IMR-90 (cell line): ENCODE results near the gene MAP7D1. TPM values are rescaled to one million over a fixed set of nuclear protein-coding genes. Genes with fewer than 3 reads are reported as not detected.
A peak's percentile ranks its signal among the peaks of the same experiment; 100 is the strongest.

Experiments
- ATAC-seq: fragments of 200-7000 bp; cut with Tn5 transposase; 2 replicates; pipeline ENCODE4 v1.9.1; 2020; ENCODE audit warnings: low read depth, mild to moderate bottlenecking, moderate library complexity
- BruUV-seq: library from RNA; stranded (reverse); fragments of 400-500 nt; replicated peaks from 2 replicates; lab custom pipeline; 2021; lab: Mats Ljungman, UMichigan
- CTCF ChIA-PET: fragments of 300-600 bp; formaldehyde crosslinking; extraction: SDS; loops from one replicate; lab custom pipeline; 2021; ENCODE audit warnings: antibody characterized with exemption; lab: Yijun Ruan, JAX
- POLR2A ChIA-PET: fragments of 300-600 bp; sonication (Branson Sonifier 250); formaldehyde crosslinking; loops from one replicate; lab custom pipeline; 2022; ENCODE audit warnings: antibody characterized with exemption; ENCODE audit not compliant: unreplicated experiment; lab: Charles Lee
- DNase-seq: peaks from one replicate; pipeline ENCODE4 v3.0.0; 2013
- H2AFZ ChIP-seq: replicated peaks from 2 replicates; pipeline ENCODE3; 2013; ENCODE audit warnings: low read length, mild to moderate bottlenecking; ENCODE audit not compliant: poor library complexity
- H2AK5ac ChIP-seq: 2 replicates; pipeline ENCODE4 v1.6.1; 2013; ENCODE audit warnings: low read depth, low read length, inconsistent platforms
- H2AK9ac ChIP-seq: replicated peaks from 2 replicates; pipeline ENCODE3; 2013; ENCODE audit warnings: mild to moderate bottlenecking, low read depth, low read length, moderate library complexity; ENCODE audit not compliant: poor library complexity
- H2BK120ac ChIP-seq: 2 replicates; pipeline ENCODE4 v1.6.1; 2013; ENCODE audit warnings: low read depth, low read length, inconsistent platforms
- H2BK15ac ChIP-seq: 3 replicates; pipeline ENCODE4 v1.6.1; 2013; ENCODE audit warnings: low read depth, low read length, inconsistent platforms
- H2BK20ac ChIP-seq: 2 replicates; pipeline ENCODE4 v1.6.1; 2013; ENCODE audit warnings: low read depth, mild to moderate bottlenecking, inconsistent platforms, low read length, moderate library complexity
- H2BK5ac ChIP-seq: 2 replicates; pipeline ENCODE4 v1.6.1; 2013; ENCODE audit warnings: mild to moderate bottlenecking, low read depth, low read length, inconsistent platforms; ENCODE audit not compliant: poor library complexity, severe bottlenecking
- H3K14ac ChIP-seq: replicated peaks from 2 replicates; pipeline ENCODE4 v1.6.1; 2013; ENCODE audit warnings: low read depth, low read length, inconsistent platforms
- H3K18ac ChIP-seq: 2 replicates; pipeline ENCODE4 v1.6.1; 2013; ENCODE audit warnings: low read depth, low read length, control low read depth
- H3K23ac ChIP-seq: 2 replicates; pipeline ENCODE4 v1.6.1; 2013; ENCODE audit warnings: low read depth, low read length, inconsistent platforms
- H3K27ac ChIP-seq: 2 replicates; pipeline ENCODE4 v1.5.1; 2013; ENCODE audit warnings: mild to moderate bottlenecking, control low read depth, low read length; ENCODE audit not compliant: insufficient read depth
- H3K27me3 ChIP-seq: 2 replicates; pipeline ENCODE4 v1.6.1; 2013; ENCODE audit warnings: low read length; ENCODE audit not compliant: control insufficient read depth, insufficient read depth
- H3K36me3 ChIP-seq: 2 replicates; pipeline ENCODE4 v1.6.1; 2013; ENCODE audit warnings: low read length, mixed read lengths; ENCODE audit not compliant: control insufficient read depth, insufficient read depth
- H3K4ac ChIP-seq: 2 replicates; pipeline ENCODE4 v1.6.1; 2013; ENCODE audit warnings: low read depth, low read length, inconsistent platforms
- H3K4me1 ChIP-seq: 2 replicates; pipeline ENCODE4 v1.6.1; 2013; ENCODE audit warnings: low read length, mixed read lengths; ENCODE audit not compliant: control insufficient read depth, insufficient read depth
- H3K4me2 ChIP-seq: 2 replicates; pipeline ENCODE4 v1.6.1; 2013; ENCODE audit warnings: low read depth, mild to moderate bottlenecking, control low read depth, low read length, moderate library complexity
- H3K4me3 ChIP-seq: 2 replicates; pipeline ENCODE4 v1.5.1; 2013; ENCODE audit warnings: low read depth, mild to moderate bottlenecking, control low read depth, low read length, moderate library complexity; ENCODE audit not compliant: insufficient read depth
- H3K56ac ChIP-seq: 2 replicates; pipeline ENCODE4 v1.6.1; 2013; ENCODE audit warnings: low read length, inconsistent platforms; ENCODE audit not compliant: insufficient read depth; ENCODE audit errors: extremely low read depth
- H3K79me1 ChIP-seq, 2 experiments: 2 replicates each; pipeline ENCODE4 v1.6.1; 2013; ENCODE audit warnings: low read length in 2 of 2, inconsistent platforms in 1 of 2, low read depth in 1 of 2
- H3K9ac ChIP-seq: 2 replicates; pipeline ENCODE4 v1.6.1; 2013; ENCODE audit warnings: low read depth, low read length, control low read depth
- H3K9me1 ChIP-seq: 2 replicates; pipeline ENCODE4 v1.6.1; 2013; ENCODE audit warnings: low read length, inconsistent platforms; ENCODE audit not compliant: insufficient read depth
- H3K9me3 ChIP-seq: 2 replicates; pipeline ENCODE4 v1.6.1; 2013; ENCODE audit warnings: low read length; ENCODE audit not compliant: control insufficient read depth, insufficient read depth
- H4K20me1 ChIP-seq: 2 replicates; pipeline ENCODE4 v1.6.1; 2013; ENCODE audit warnings: low read length, inconsistent platforms; ENCODE audit not compliant: insufficient read depth
- H4K5ac ChIP-seq: 2 replicates; pipeline ENCODE4 v1.6.1; 2013; ENCODE audit warnings: mild to moderate bottlenecking, low read depth, low read length, control low read depth
- H4K8ac ChIP-seq, 2 experiments: 2 replicates each; pipeline ENCODE4 v1.6.1; 2013; ENCODE audit warnings: low read depth in 2 of 2, low read length in 2 of 2, control low read depth in 1 of 2, inconsistent platforms in 1 of 2
- H4K91ac ChIP-seq: 2 replicates; pipeline ENCODE4 v1.6.1; 2013; ENCODE audit warnings: low read depth, low read length, inconsistent platforms; ENCODE audit not compliant: insufficient read depth
- CHD1 ChIP-seq: IDR thresholded peaks from 2 replicates; pipeline ENCODE4 v1.6.1; 2012; ENCODE audit warnings: low read depth, low read length, improper control_type of control experiment
- CTCF ChIP-seq: conservative IDR thresholded peaks from 2 replicates; pipeline ENCODE4 v1.5.1; 2012; ENCODE audit warnings: mild to moderate bottlenecking, low read depth, low read length, improper control_type of control experiment
- ELK1 ChIP-seq: fragments of 150-350 bp; IDR thresholded peaks from 2 replicates; pipeline ENCODE4 v1.6.1; 2016; ENCODE audit warnings: low read depth, mild to moderate bottlenecking, low read length, moderate library complexity, borderline replicate concordance
- MAFK ChIP-seq: IDR thresholded peaks from 2 replicates; pipeline ENCODE4 v1.6.1; 2012; ENCODE audit warnings: low read depth, low read length, improper control_type of control experiment
- NFE2L2 ChIP-seq: fragments of 150-350 bp; IDR thresholded peaks from 2 replicates; pipeline ENCODE4 v1.6.1; 2016; ENCODE audit warnings: low read depth, mild to moderate bottlenecking, low read length
- POLR2A ChIP-seq: IDR thresholded peaks from 2 replicates; pipeline ENCODE4 v1.6.1; 2012; ENCODE audit warnings: mild to moderate bottlenecking, low read depth, low read length
- RCOR1 ChIP-seq: IDR thresholded peaks from 2 replicates; pipeline ENCODE4 v1.6.1; 2012; ENCODE audit warnings: mild to moderate bottlenecking, low read length, improper control_type of control experiment; ENCODE audit not compliant: insufficient replicate concordance
- SMC3 ChIP-seq: fragments of 150-350 bp; IDR thresholded peaks from 2 replicates; pipeline ENCODE4 v1.6.1; 2016; ENCODE audit warnings: low read depth, mild to moderate bottlenecking, antibody characterized with exemption, low read length, moderate library complexity
- WGBS, 2 experiments: methylation state at CpG; one replicate each; pipeline versions ENCODE4 v1.1.5 to v1.1.7; 2013; ENCODE audit warnings: missing lambda C conversion rate in 2 of 2; ENCODE audit not compliant: insufficient read length in 1 of 2; ENCODE audit errors: extremely low coverage in 2 of 2; 5-methylcytosine and 5-hydroxymethylcytosine counted together
- dilution Hi-C: fragments of 300-500 bp; cut with HindIII; formaldehyde crosslinking; loops from one replicate; pipeline ENCODE4 v1.14.3; 2018; ENCODE audit warnings: low sequenced_read_pairs; ENCODE audit not compliant: unreplicated experiment
- in situ Hi-C: fragments of 300-500 bp; cut with MboI; formaldehyde crosslinking; loops from 3 replicates; pipeline ENCODE4 v1.14.3; 2019; ENCODE audit warnings: low sequenced_read_pairs, inconsistent platforms, mixed read lengths
- intact Hi-C: fragments of 100-400 bp; cut with micrococcal nuclease; formaldehyde crosslinking; loops from 2 replicates; pipeline ENCODE4 v1.10.0; 2022
- polyA plus RNA-seq, 3 experiments: library from polyadenylated mRNA; depleted of rRNA; stranded (reverse); fragments of >200 nt; gene quantifications; 2 replicates each; pipeline ENCODE4 v1.2.3, GENCODE V29; 2012; ENCODE audit warnings: low replicate concordance in 1 of 3
- total RNA-seq: library from RNA; depleted of rRNA; stranded (reverse); fragments of >200 nt; gene quantifications from 2 replicates; pipeline ENCODE4 v1.2.3, GENCODE V29; 2012

Gene MAP7D1
- total and polyA plus RNA-seq, 2 of the 4 experiments (the other 2 are of a cell fraction) = 32.3 to 81.9 TPM

- Histone ChIP-seq H2BK15ac (no peak overlapping the region), H4K8ac (peak overlapping the region in 1 of 2 experiments; percentile 67; a peak in 2 of 4 replicates), H3K9ac (no peak overlapping the region), H2AK5ac (no peak overlapping the region), H4K5ac (peak overlapping the region; percentile 12; the same call in 1 of the 2 replicates), H3K4me3 (no peak overlapping the region), H3K9me3 (no peaks in the 10 kb centered on the region), H3K18ac (no peak overlapping the region), H3K27me3 (no peaks in the 10 kb centered on the region), H4K91ac (no peak overlapping the region), H3K4me2 (no peak overlapping the region), H3K23ac (no peak overlapping the region), H2BK5ac (no peak overlapping the region), H3K36me3 (no peaks in the 10 kb centered on the region), H3K14ac (no peak overlapping the region), H3K4ac (no peak overlapping the region), H2BK120ac (no peak overlapping the region), H2AK9ac (no peak overlapping the region), H3K56ac (no peak overlapping the region), H3K9me1 (no peaks in the 10 kb centered on the region), H2AFZ (peak overlapping the region; percentile 29), H4K20me1 (no peaks in the 10 kb centered on the region), H3K79me1 (no peaks in the 10 kb centered on the region), H2BK20ac (no peak overlapping the region), H3K4me1 (no peaks in the 10 kb centered on the region), H3K27ac (no peak overlapping the region)
- dilution Hi-C loops = no loop called here
- no peak for TF ChIP-seq CHD1
- TF ChIP-seq CTCF = no peak
- no peak for TF ChIP-seq POLR2A
- TF ChIP-seq SMC3 = no peak
- no peak for TF ChIP-seq MAFK
- TF ChIP-seq RCOR1 = no peak
- no peak for TF ChIP-seq ELK1
- TF ChIP-seq NFE2L2 = no peak
- no peak for ATAC-seq
- 63% methylated on average over 1 of the region's 2 CpGs; no CpG with 5 or more reads in 1 of the 2 experiments for WGBS, 2 experiments
- ChIA-PET CTCF (no interaction called here), POLR2A (no interaction called here)
- intact Hi-C loops = loop anchor here (10.0 kb wide), 1 partner anchor 108 kb away; no protein-coding TSS in a partner anchor
- DNase-seq = no peak
- BruUV-seq = no TSS peak
- in situ Hi-C loops = no loop called here
These were observed 56.8 kb downstream of the MAP7D1 start for GRCh38 chr1:36212782-36213181.
